Gastrocnemius medialis (tissue), 4 donors: Measurements from ENCODE around the gene NFIA.

Experiments used
- CTCF ChIP-seq, 5 experiments: fragments of 450-650 bp in 3 of 5; fragments of 200-600 bp in 2 of 5; sonication (generic) in 2 of 5; IDR thresholded peaks in 4 of 5; conservative IDR thresholded peaks in 1 of 5; 1 replicate in 4 of 5; 2 replicates in 1 of 5; pipeline ENCODE4 v1.5.1; 2016 to 2019; ENCODE audit warnings: antibody characterized with exemption in 5 of 5, mild to moderate bottlenecking in 3 of 5, moderate library complexity in 3 of 5
- POLR2A ChIP-seq, 2 donors: fragments of 450-650 bp; IDR thresholded peaks; one replicate each; pipeline ENCODE4 v1.6.1; 2017; ENCODE audit warnings: antibody characterized with exemption in 2 of 2, mild to moderate bottlenecking in 2 of 2, moderate library complexity in 2 of 2

- TF ChIP-seq CTCF (IDR thresholded peaks at IDR 0.05 in 4 of 5, conservative IDR thresholded peaks at IDR 0.05 in 1 of 5), result peak; percentile 65 to 82 (median 73)
- no peak for TF ChIP-seq POLR2A (IDR thresholded peaks at IDR 0.05)
These were observed 371.0 kb downstream of the NFIA start for GRCh38 chr1:61453111-61453961.
